Uterus (tissue), 4 donors: ENCODE data around the gene S1PR3. TPM values are rescaled to one million over a fixed set of nuclear protein-coding genes. Genes with fewer than 3 reads are reported as not detected.

Experiments used
- DNase-seq, 2 donors: peaks; one replicate each; pipeline ENCODE4 v3.0.0-alpha.2; 2019 to 2020
- H3K27ac ChIP-seq, 2 donors: fragments of 200-600 bp; sonication (generic); 1 replicate in 1 of 2; 2 replicates in 1 of 2; pipeline ENCODE4 v1.5.1; 2016 to 2018
- H3K27me3 ChIP-seq, 2 donors: fragments of 200-600 bp; sonication (generic); one replicate each; pipeline ENCODE4 v1.5.1; 2018 to 2019; ENCODE audit warnings: control low read depth in 1 of 2
- H3K36me3 ChIP-seq, 2 donors: fragments of 200-600 bp; sonication (generic); one replicate each; pipeline ENCODE4 v1.5.1; 2019; ENCODE audit warnings: control low read depth in 1 of 2
- H3K4me1 ChIP-seq, 2 donors: fragments of 200-600 bp; sonication (generic); one replicate each; pipeline ENCODE4 v1.5.1; 2018 to 2019; ENCODE audit warnings: control low read depth in 1 of 2
- H3K4me3 ChIP-seq, 2 donors: fragments of 200-600 bp; sonication (generic); 1 replicate in 1 of 2; 2 replicates in 1 of 2; pipeline ENCODE4 v1.5.1; 2018 to 2019; ENCODE audit warnings: mild to moderate bottlenecking in 1 of 2
- H3K9me3 ChIP-seq, 2 donors: fragments of 200-600 bp; sonication (generic); one replicate each; pipeline ENCODE4 v1.5.1; 2019; ENCODE audit warnings: control low read depth in 1 of 2
- POLR2A ChIP-seq, 2 donors: fragments of 450-650 bp; IDR thresholded peaks; one replicate each; pipeline ENCODE4 v1.6.1; 2016; ENCODE audit warnings: antibody characterized with exemption in 2 of 2, mild to moderate bottlenecking in 1 of 2, moderate library complexity in 1 of 2
- intact Hi-C: fragments of 100-400 bp; cut with DNase I; formaldehyde crosslinking; loops from one replicate; pipeline ENCODE4 v1.15.1; 2023; ENCODE audit warnings: low total_unique reads
- total RNA-seq, 4 donors: library from RNA; depleted of rRNA in 3 of 4; stranded (reverse); fragments of >200 nt in 3 of 4; gene quantifications; one replicate each; pipeline versions ENCODE4 v1.1.0 to v1.2.4, GENCODE V29; 2014 to 2023
- TF ChIP-seq, protein P1 (sequence below), 4 experiments: fragments of 200-600 bp in 2 of 4; fragments of 450-650 bp in 2 of 4; sonication (generic) in 2 of 4; IDR thresholded peaks; one replicate each; pipeline ENCODE4 v1.5.1; 2016 to 2019; ENCODE audit warnings: antibody characterized with exemption in 4 of 4, mild to moderate bottlenecking in 2 of 4, moderate library complexity in 1 of 4
- donor health status: DM: yes; HTN: yes; CAD: no.

The S1PR3 gene
- total RNA-seq, 4 donors from 2014 or later = 6.4 to 57.3 (median 26.3) TPM

DNA sequence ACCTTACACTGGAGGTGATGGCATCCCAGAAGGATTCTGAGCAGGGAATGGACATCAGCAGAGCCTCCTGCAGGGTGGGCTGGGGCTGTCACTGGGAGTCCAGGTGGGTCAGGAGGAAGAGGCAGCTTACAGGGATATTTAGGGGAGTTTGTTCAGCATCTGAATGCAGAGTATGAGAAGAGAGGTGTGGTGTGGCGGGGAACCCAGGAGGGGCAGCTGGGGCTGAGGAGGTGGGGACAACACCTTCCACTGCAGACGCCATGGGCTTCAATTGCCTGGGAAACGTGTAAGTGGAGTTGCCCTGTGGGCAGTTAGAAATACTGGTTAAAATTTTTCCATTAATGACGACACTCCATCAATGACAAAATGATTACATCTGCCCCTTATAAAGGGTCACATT lies 33.5 kb downstream of the S1PR3 start:
- peaks cover 6 to 15% of the 10 kb centered on the region in 2 donors for H3K4me1 ChIP-seq
- no peaks in the 10 kb centered on the region for H3K36me3 ChIP-seq
- intact Hi-C loops = no loop called here
- peak overlapping the region; percentile 92 to 97 for H3K27ac ChIP-seq
- H3K9me3 ChIP-seq = no peaks in the 10 kb centered on the region
- TF ChIP-seq, protein P1, sequence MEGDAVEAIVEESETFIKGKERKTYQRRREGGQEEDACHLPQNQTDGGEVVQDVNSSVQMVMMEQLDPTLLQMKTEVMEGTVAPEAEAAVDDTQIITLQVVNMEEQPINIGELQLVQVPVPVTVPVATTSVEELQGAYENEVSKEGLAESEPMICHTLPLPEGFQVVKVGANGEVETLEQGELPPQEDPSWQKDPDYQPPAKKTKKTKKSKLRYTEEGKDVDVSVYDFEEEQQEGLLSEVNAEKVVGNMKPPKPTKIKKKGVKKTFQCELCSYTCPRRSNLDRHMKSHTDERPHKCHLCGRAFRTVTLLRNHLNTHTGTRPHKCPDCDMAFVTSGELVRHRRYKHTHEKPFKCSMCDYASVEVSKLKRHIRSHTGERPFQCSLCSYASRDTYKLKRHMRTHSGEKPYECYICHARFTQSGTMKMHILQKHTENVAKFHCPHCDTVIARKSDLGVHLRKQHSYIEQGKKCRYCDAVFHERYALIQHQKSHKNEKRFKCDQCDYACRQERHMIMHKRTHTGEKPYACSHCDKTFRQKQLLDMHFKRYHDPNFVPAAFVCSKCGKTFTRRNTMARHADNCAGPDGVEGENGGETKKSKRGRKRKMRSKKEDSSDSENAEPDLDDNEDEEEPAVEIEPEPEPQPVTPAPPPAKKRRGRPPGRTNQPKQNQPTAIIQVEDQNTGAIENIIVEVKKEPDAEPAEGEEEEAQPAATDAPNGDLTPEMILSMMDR (IDR thresholded peaks at IDR 0.05) = no peak
- TF ChIP-seq POLR2A (IDR thresholded peaks at IDR 0.05) = no peak
- DNase-seq = no peak
- no peaks in the 10 kb centered on the region for H3K27me3 ChIP-seq
- no peak overlapping the region for H3K4me3 ChIP-seq

DNA sequence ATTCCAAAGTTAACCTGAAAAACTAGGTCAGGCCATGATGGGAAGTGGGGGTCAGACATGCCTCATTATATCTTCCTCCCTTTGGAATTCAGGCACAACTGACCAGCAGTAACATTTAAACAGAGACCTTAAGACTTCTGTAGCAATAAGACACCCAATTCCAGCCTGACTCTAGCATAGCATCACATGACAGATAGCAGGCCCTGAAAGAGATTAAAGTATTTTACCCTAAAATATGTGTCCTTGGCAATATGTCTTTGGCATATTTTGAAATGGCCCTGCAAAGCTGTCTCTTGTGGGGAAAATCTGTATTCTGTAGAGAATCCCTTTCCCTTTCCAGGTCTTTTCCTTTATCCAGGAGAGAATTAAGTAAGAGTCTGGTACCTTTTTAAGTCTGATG lies 34.3 kb downstream of the S1PR3 start:
- Histone ChIP-seq H3K36me3 (no peaks in the 10 kb centered on the region), H3K4me3 (no peak overlapping the region), H3K27ac (peak overlapping the region; percentile 92 to 97), H3K4me1 (peaks cover 5 to 15% of the 10 kb centered on the region in 2 donors), H3K9me3 (no peaks in the 10 kb centered on the region), H3K27me3 (no peaks in the 10 kb centered on the region)
- intact Hi-C loops = no loop called here
- DNase-seq = no peak
- TF ChIP-seq, protein P1 (IDR thresholded peaks at IDR 0.05) = no peak
- no peak for TF ChIP-seq POLR2A (IDR thresholded peaks at IDR 0.05)

DNA sequence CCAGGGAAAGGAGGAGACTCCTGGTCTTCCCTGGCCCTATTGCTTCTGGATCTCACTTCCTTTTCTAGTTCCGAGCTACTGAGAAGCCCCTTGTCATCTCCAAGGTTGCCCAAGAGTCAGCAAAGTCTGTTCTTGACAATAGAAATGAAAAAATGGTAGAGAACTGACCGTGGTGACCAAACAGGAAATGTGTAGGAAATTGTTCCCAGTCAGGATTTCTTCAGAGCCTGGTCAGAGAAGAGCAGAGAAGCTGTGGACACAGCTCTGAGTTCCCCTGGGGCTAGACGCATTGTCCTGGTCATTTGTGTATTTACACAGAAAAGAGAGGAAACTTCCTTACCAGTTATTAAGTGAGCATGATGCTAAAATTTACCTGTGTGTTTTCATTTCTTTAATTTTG lies 35.6 kb downstream of the S1PR3 start:
- intact Hi-C loops = no loop called here
- H3K27ac ChIP-seq = peak overlapping the region in 1 of 2 donors; percentile 10
- no peaks in the 10 kb centered on the region for H3K9me3 ChIP-seq

DNA sequence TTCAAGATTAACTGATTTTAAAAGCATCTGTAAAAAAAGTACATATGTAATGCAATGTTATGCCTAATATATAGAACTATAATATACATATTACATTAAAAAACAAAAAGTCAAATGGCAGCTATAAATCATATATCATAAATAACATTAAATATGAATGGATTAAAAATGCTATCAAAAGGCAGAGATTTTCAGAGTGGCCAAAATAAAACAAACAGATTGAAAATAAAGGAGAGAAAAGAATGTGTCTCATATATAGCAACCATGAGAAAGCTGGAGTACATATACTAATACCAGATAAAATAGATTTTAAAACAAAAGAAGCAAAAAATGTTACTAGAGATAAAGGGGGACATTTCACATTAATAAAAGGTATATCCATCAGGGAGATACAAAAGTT lies 38.5 kb downstream of the S1PR3 start:
- no peaks in the 10 kb centered on the region for H3K4me1 ChIP-seq
- no peak for DNase-seq
- no peak overlapping the region for H3K4me3 ChIP-seq
- TF ChIP-seq, protein P1 (IDR thresholded peaks at IDR 0.05) = no peak
- TF ChIP-seq POLR2A (IDR thresholded peaks at IDR 0.05) = no peak
- no peaks in the 10 kb centered on the region for H3K9me3 ChIP-seq
- intact Hi-C loops = no loop called here
- H3K27me3 ChIP-seq = no peaks in the 10 kb centered on the region
- H3K36me3 ChIP-seq = no peaks in the 10 kb centered on the region
- no peak overlapping the region for H3K27ac ChIP-seq

More for the DNA sequence above, 35.6 kb downstream of the S1PR3 start:
- no peak for DNase-seq
- Histone ChIP-seq H3K27me3 (no peaks in the 10 kb centered on the region), H3K4me3 (no peak overlapping the region), H3K36me3 (no peaks in the 10 kb centered on the region), H3K4me1 (peaks cover 0 to 4% of the 10 kb centered on the region in 2 donors)
- TF ChIP-seq POLR2A (IDR thresholded peaks at IDR 0.05) = no peak
- TF ChIP-seq, protein P1 (IDR thresholded peaks at IDR 0.05) = no peak

DNA sequence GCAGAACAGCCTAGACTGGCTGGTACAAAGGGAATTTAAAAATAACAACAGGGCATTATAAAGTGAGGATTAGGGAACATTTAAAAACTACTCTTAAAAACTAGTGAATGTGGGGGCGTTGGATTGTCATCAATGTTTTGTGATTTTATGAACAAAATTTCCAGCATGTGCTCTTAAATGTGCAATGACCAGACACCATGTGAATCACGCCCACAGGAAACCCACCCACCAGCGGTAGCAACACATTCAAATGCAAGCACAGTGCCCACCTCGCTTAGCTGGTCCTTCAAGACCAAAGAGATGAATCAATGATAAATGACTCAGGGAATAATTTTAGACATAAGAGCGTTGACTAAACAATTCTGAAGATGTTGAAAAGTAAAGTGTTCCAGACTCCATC lies 40.9 kb downstream of the S1PR3 start:
- Histone ChIP-seq H3K27me3 (no peaks in the 10 kb centered on the region), H3K4me1 (no peaks in the 10 kb centered on the region), H3K27ac (no peak overlapping the region), H3K9me3 (no peaks in the 10 kb centered on the region), H3K36me3 (no peaks in the 10 kb centered on the region), H3K4me3 (no peak overlapping the region)
- no peak for TF ChIP-seq POLR2A (IDR thresholded peaks at IDR 0.05)
- TF ChIP-seq, protein P1 (IDR thresholded peaks at IDR 0.05) = no peak
- intact Hi-C loops = no loop called here
- no peak for DNase-seq
